Activated CD8-positive, alpha-beta T cell treated with anti-CD3 and anti-CD28 coated beads for 36 hours (primary cell): ENCODE results near the gene NT5M. TPM values are rescaled to one million over a fixed set of nuclear protein-coding genes. Genes with fewer than 3 reads are reported as not detected.
A peak's percentile ranks its signal among the peaks of the same experiment; 100 is the strongest.

Experiments
- ATAC-seq: fragments of 200-7000 bp; cut with Tn5 transposase; one replicate; pipeline ENCODE4 v1.10.0; 2021; ENCODE audit warnings: mild to moderate bottlenecking, moderate library complexity
- CTCF ChIA-PET: fragments of 350-600 bp; sonication (Branson Sonifier 250); formaldehyde crosslinking; loops from one replicate; lab custom pipeline; 2021; ENCODE audit warnings: antibody characterized with exemption; lab: Charles Lee
- POLR2A ChIA-PET: fragments of 350-600 bp; sonication (Branson Sonifier 250); formaldehyde crosslinking; loops from one replicate; lab custom pipeline; 2021; ENCODE audit warnings: antibody characterized with exemption; lab: Charles Lee
- DNase-seq: peaks from one replicate; pipeline ENCODE4 v3.0.0-alpha.2; 2020
- H3K27ac Mint-ChIP-seq: one replicate; pipeline ENCODE4 v1.8.0; 2021; ENCODE audit warnings: mild to moderate bottlenecking, mixed read lengths
- H3K27me3 Mint-ChIP-seq: one replicate; pipeline ENCODE4 v1.8.0; 2021; ENCODE audit warnings: mixed read lengths
- H3K36me3 Mint-ChIP-seq: one replicate; pipeline ENCODE4 v1.8.0; 2021; ENCODE audit warnings: low read depth, mixed read lengths
- H3K4me1 Mint-ChIP-seq: one replicate; pipeline ENCODE4 v1.8.0; 2021; ENCODE audit warnings: low read depth, mixed read lengths
- H3K4me3 Mint-ChIP-seq: one replicate; pipeline ENCODE4 v1.8.0; 2021; ENCODE audit warnings: mild to moderate bottlenecking, moderate library complexity, mixed read lengths
- H3K9me3 Mint-ChIP-seq: one replicate; pipeline ENCODE4 v1.8.0; 2021; ENCODE audit warnings: mixed read lengths
- CTCF ChIP-seq: fragments of 200-600 bp; IDR thresholded peaks from one replicate; pipeline ENCODE4 v1.8.0; 2022; ENCODE audit warnings: antibody characterized with exemption, mild to moderate bottlenecking
- intact Hi-C: fragments of 100-400 bp; cut with micrococcal nuclease; formaldehyde crosslinking; loops from one replicate; pipeline ENCODE4 v1.10.0; 2022
- total RNA-seq, 2 experiments: library from RNA; stranded (reverse); gene quantifications; one replicate each; pipeline ENCODE4 v1.2.3, GENCODE V29; 2021

The NT5M gene
- total RNA-seq, 2 experiments from 2014 or later = 8.3 to 9.4 TPM

GRCh38 chr17:17289086-17289485, 14.1 kb upstream of the NT5M start:
- POLR2A ChIA-PET = interaction anchor here (1.5 kb wide), 1 partner anchor 9 kb away, joined by 4 read pairs; no protein-coding TSS in a partner anchor
- ATAC-seq (no peak), DNase-seq (no peak)
- no peaks in the 10 kb centered on the region for H3K27me3 Mint-ChIP-seq
- H3K27ac Mint-ChIP-seq = no peak overlapping the region
- H3K36me3 Mint-ChIP-seq = no peaks in the 10 kb centered on the region
- H3K9me3 Mint-ChIP-seq = no peaks in the 10 kb centered on the region
- TF ChIP-seq CTCF = no peak
- no peak overlapping the region for H3K4me3 Mint-ChIP-seq
- CTCF ChIA-PET = no interaction called here
- intact Hi-C loops = no loop called here
- H3K4me1 Mint-ChIP-seq = no peaks in the 10 kb centered on the region

GRCh38 chr17:17289701-17290100, 13.5 kb upstream of the NT5M start:
- DNase-seq (no peak), ATAC-seq (no peak)
- no peaks in the 10 kb centered on the region for H3K9me3 Mint-ChIP-seq
- TF ChIP-seq CTCF = no peak
- CTCF ChIA-PET = interaction anchor here (1.4 kb wide), 1 partner anchor 24 kb away, joined by 4 read pairs; no protein-coding TSS in a partner anchor
- POLR2A ChIA-PET = interaction anchor here (1.5 kb wide), 1 partner anchor 9 kb away, joined by 4 read pairs; no protein-coding TSS in a partner anchor
- H3K27me3 Mint-ChIP-seq = no peaks in the 10 kb centered on the region
- H3K27ac Mint-ChIP-seq = no peak overlapping the region
- H3K36me3 Mint-ChIP-seq = no peaks in the 10 kb centered on the region
- intact Hi-C loops = no loop called here
- no peaks in the 10 kb centered on the region for H3K4me1 Mint-ChIP-seq
- H3K4me3 Mint-ChIP-seq = no peak overlapping the region

- intact Hi-C loops = no loop called here
- ChIA-PET POLR2A (interaction anchor here (1.1 kb wide), 1 partner anchor 14 kb away, joined by 4 read pairs; the partner anchor contains the start of gene COPS3), CTCF (no interaction called here)
- no peaks in the 10 kb centered on the region for H3K9me3 Mint-ChIP-seq
- no peaks in the 10 kb centered on the region for H3K36me3 Mint-ChIP-seq
- DNase-seq = no peak
- ATAC-seq = no peak
- H3K27me3 Mint-ChIP-seq = no peaks in the 10 kb centered on the region
- no peak overlapping the region for H3K27ac Mint-ChIP-seq
- no peak overlapping the region for H3K4me3 Mint-ChIP-seq
- peaks cover 16% of the 10 kb centered on the region for H3K4me1 Mint-ChIP-seq
- no peak for TF ChIP-seq CTCF
Observed at GRCh38 chr17:17295141-17295540, 8.0 kb upstream of the NT5M start.

- intact Hi-C loops = no loop called here
- no peaks in the 10 kb centered on the region for H3K9me3 Mint-ChIP-seq
- no peak for ATAC-seq
- TF ChIP-seq CTCF = no peak
- no peak overlapping the region for H3K27ac Mint-ChIP-seq
- H3K36me3 Mint-ChIP-seq = no peaks in the 10 kb centered on the region
- POLR2A ChIA-PET = interaction anchor here (0.6 to 1.1 kb wide), 2 partner anchors 9 to 240 kb away, joined by 3 read pairs; no protein-coding TSS in a partner anchor
- H3K4me3 Mint-ChIP-seq = no peak overlapping the region
- no peaks in the 10 kb centered on the region for H3K27me3 Mint-ChIP-seq
- no peak for DNase-seq
- CTCF ChIA-PET = no interaction called here
- H3K4me1 Mint-ChIP-seq = peaks cover 28% of the 10 kb centered on the region
Observed at GRCh38 chr17:17297217-17297616, 6.0 kb upstream of the NT5M start.

- ChIA-PET CTCF (no interaction called here), POLR2A (interaction anchor here (0.6 to 1.1 kb wide), 2 partner anchors 8 to 240 kb away, joined by 3 read pairs; no protein-coding TSS in a partner anchor)
- Mint-ChIP-seq H3K27ac (no peak overlapping the region), H3K36me3 (no peaks in the 10 kb centered on the region), H3K4me1 (peaks cover 32% of the 10 kb centered on the region), H3K4me3 (no peak overlapping the region), H3K27me3 (no peaks in the 10 kb centered on the region), H3K9me3 (no peaks in the 10 kb centered on the region)
- no peak for TF ChIP-seq CTCF
- intact Hi-C loops = no loop called here
- peak; percentile 38 for ATAC-seq
- no peak for DNase-seq
Observed at GRCh38 chr17:17298108-17298507, 5.1 kb upstream of the NT5M start.
